ENCODE data around the gene ATP8B3.
A peak's percentile ranks its signal among the peaks of the same experiment; 100 is the strongest.

The ATP8B3 gene

DNA sequence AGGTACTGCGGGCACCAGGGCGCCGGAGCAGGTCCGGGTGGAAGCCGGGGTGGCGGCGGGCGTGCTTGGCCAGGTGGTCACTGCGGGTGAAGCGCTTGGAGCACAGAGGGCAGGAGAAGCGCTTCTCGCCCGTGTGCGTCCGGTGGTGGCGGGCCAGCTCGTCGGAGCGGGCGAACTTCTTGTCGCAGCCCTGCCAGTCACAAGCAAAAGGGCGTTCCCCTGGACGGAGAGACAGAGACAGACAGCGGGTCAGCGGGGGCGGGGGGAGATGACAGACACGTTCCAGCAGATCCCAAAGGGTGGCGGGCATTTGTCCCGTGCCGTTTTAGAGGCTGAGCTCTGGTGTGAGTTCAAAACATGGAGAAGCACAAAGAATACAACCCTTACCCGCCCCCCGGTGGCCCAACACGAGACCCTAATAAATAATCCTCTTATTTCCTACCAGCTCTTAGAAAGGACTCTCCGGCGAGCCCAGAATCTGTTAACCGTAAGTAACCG, 42.5 kb upstream of the ATP8B3 start:
- no peak for DNase-seq (ENCODE audit: low read depth)
- H3K4me3 ChIP-seq (ENCODE audit: control insufficient read depth, low read depth, low read length), result no peak overlapping the region
- TF ChIP-seq, protein P1, sequence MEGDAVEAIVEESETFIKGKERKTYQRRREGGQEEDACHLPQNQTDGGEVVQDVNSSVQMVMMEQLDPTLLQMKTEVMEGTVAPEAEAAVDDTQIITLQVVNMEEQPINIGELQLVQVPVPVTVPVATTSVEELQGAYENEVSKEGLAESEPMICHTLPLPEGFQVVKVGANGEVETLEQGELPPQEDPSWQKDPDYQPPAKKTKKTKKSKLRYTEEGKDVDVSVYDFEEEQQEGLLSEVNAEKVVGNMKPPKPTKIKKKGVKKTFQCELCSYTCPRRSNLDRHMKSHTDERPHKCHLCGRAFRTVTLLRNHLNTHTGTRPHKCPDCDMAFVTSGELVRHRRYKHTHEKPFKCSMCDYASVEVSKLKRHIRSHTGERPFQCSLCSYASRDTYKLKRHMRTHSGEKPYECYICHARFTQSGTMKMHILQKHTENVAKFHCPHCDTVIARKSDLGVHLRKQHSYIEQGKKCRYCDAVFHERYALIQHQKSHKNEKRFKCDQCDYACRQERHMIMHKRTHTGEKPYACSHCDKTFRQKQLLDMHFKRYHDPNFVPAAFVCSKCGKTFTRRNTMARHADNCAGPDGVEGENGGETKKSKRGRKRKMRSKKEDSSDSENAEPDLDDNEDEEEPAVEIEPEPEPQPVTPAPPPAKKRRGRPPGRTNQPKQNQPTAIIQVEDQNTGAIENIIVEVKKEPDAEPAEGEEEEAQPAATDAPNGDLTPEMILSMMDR (conservative IDR thresholded peaks at IDR 0.05; ENCODE audit: control insufficient read depth, insufficient read depth, low read depth, low read length), result no peak

GRCh38 chr19:1854039-1854541, 42.0 kb upstream of the ATP8B3 start:
- no peak for DNase-seq (ENCODE audit: low read depth)
- no peak overlapping the region for H3K4me3 ChIP-seq (ENCODE audit: control insufficient read depth, low read depth, low read length)
- TF ChIP-seq, protein P1 (conservative IDR thresholded peaks at IDR 0.05; ENCODE audit: control insufficient read depth, insufficient read depth, low read depth, low read length), result no peak

- H3K4me3 ChIP-seq (ENCODE audit: control insufficient read depth, low read depth, low read length), result no peak overlapping the region
- peak; percentile 76 for DNase-seq (ENCODE audit: low read depth)
- TF ChIP-seq, protein P1 (conservative IDR thresholded peaks at IDR 0.05; ENCODE audit: control insufficient read depth, insufficient read depth, low read depth, low read length), result peak; percentile 76
Measured at GRCh38 chr19:1853295-1854038, 41.4 kb upstream of the ATP8B3 start.

GRCh38 chr19:1852581-1853128, 40.6 kb upstream of the ATP8B3 start:
- no peak overlapping the region for H3K4me3 ChIP-seq (ENCODE audit: control insufficient read depth, low read depth, low read length)
- TF ChIP-seq, protein P1 (conservative IDR thresholded peaks at IDR 0.05; ENCODE audit: control insufficient read depth, insufficient read depth, low read depth, low read length), result no peak
- no peak for DNase-seq (ENCODE audit: low read depth)

DNA sequence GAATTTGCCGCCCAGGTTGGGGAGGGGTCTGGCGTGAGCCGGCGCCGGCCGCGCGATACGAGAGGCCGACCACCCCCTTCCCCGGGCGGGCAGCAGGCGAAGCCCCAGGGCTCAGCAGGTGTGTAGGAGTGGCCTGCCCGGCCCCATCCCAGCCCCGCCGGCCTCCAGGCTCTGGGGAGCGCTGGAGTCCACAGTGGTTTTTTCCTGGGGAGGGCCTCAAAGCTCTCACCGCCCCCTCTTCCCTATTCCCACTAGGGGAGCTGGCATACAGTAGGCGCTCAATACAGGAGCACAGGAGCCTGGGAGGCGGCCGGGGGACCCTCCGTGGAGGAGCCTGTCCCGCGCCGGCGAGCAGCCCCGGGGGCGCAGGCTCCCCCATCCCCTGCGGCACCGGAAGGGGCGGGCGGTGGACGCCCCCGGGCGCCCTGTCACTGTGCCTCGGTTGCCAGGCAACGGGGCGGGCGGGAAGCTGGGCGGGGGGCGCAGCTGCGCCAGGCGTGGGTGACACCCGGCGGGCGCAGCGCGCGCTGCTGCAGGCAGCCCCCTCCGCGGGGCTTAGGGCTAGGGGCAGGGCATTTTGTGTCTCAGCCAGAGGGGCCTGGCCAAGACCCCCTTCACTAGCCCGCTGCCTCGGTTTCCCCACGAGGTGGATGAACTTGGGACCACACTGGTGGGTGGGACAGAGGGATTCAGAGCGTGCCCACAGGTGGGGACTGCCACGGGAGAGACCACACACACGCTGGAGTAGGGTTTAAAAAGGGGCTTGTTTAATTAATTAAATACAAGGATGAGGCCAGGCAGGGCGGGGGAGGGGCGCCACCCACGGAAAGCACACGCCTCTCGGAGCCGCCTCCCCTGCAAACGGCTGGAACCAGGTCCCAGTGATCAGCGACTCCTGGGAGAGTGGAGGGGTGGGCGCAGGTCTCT, 39.8 kb upstream of the ATP8B3 start:
- no peak overlapping the region for H3K4me3 ChIP-seq (ENCODE audit: control insufficient read depth, low read depth, low read length)
- TF ChIP-seq, protein P1 (conservative IDR thresholded peaks at IDR 0.05; ENCODE audit: control insufficient read depth, insufficient read depth, low read depth, low read length), result no peak
- DNase-seq (ENCODE audit: low read depth), result no peak

Data from fibroblast of mammary gland (primary cell).